Esophagus (tissue), 2 donors: ENCODE measurements around the gene MOB4. TPM values are rescaled to one million over a fixed set of nuclear protein-coding genes. Genes with fewer than 3 reads are reported as not detected.
A peak's percentile ranks its signal among the peaks of the same experiment; 100 is the strongest.

Experiments used
- H3K27ac ChIP-seq, 2 donors: one replicate each; pipeline ENCODE4 v1.5.1; 2013; ENCODE audit warnings: low read depth in 2 of 2, mild to moderate bottlenecking in 2 of 2, inconsistent platforms in 1 of 2, low read length in 1 of 2, moderate library complexity in 1 of 2
- H3K27me3 ChIP-seq, 2 donors: one replicate each; pipeline ENCODE4 v1.6.1; 2013; ENCODE audit warnings: low read length in 2 of 2, control low read depth in 1 of 2, mild to moderate bottlenecking in 1 of 2; ENCODE audit not compliant: insufficient read depth in 2 of 2, control insufficient read depth in 1 of 2
- H3K36me3 ChIP-seq, 2 donors: one replicate each; pipeline ENCODE4 v1.6.1; 2013; ENCODE audit warnings: low read length in 1 of 2; ENCODE audit not compliant: control insufficient read depth in 2 of 2, insufficient read depth in 2 of 2
- H3K4me1 ChIP-seq, 2 donors: one replicate each; pipeline ENCODE4 v1.6.1; 2013; ENCODE audit warnings: low read length in 1 of 2; ENCODE audit not compliant: control insufficient read depth in 2 of 2, insufficient read depth in 2 of 2
- H3K4me3 ChIP-seq, 2 donors: one replicate each; pipeline ENCODE4 v1.5.1; 2013; ENCODE audit warnings: low read length in 2 of 2, mild to moderate bottlenecking in 2 of 2, low read depth in 1 of 2, moderate library complexity in 1 of 2
- H3K9me3 ChIP-seq, 2 donors: one replicate each; pipeline ENCODE4 v1.6.1; 2013; ENCODE audit warnings: mild to moderate bottlenecking in 2 of 2, low read depth in 1 of 2, low read length in 1 of 2, moderate library complexity in 1 of 2; ENCODE audit not compliant: control insufficient read depth in 2 of 2, insufficient read depth in 1 of 2
- WGBS, 2 donors: extraction: QIAGEN DNeasy Blood & Tissue Kit; methylation state at CpG; one replicate each; pipeline ENCODE4 v1.1.7; 2013; 5-methylcytosine and 5-hydroxymethylcytosine counted together
- polyA plus RNA-seq, 2 donors: library from polyadenylated mRNA; stranded (reverse); fragments of 200-250 nt; gene quantifications; one replicate each; pipeline ENCODE4 v1.2.3, GENCODE V29; 2013
- donor health status: healthy with polysubstance abuse.
- donor health status: Bipolar disorder and iron deficiency.

The MOB4 gene
- polyA plus RNA-seq, 2 donors = 26.4 to 33.2 TPM

GRCh38 chr2:197497326-197497725 lies 18.5 kb upstream of the MOB4 start:
- Histone ChIP-seq H3K4me1 (no peaks in the 10 kb centered on the region), H3K27ac (no peak overlapping the region), H3K36me3 (peaks cover 3 to 4% of the 10 kb centered on the region in 2 donors), H3K27me3 (no peaks in the 10 kb centered on the region), H3K4me3 (no peak overlapping the region), H3K9me3 (no peaks in the 10 kb centered on the region)
- WGBS, 2 donors = 21% methylated on average over 2 of the region's 2 CpGs

GRCh38 chr2:197498235-197498936 lies 17.5 kb upstream of the MOB4 start:
- H3K9me3 ChIP-seq = no peaks in the 10 kb centered on the region
- H3K36me3 ChIP-seq = peaks cover 3 to 4% of the 10 kb centered on the region in 2 donors
- peak overlapping the region; percentile 76 to 95 for H3K4me3 ChIP-seq
- no peaks in the 10 kb centered on the region for H3K27me3 ChIP-seq
- 7 to 11% methylated on average over 14 of the region's 14 CpGs for WGBS, 2 donors
- H3K27ac ChIP-seq = peak overlapping the region; percentile 94 to 98
- H3K4me1 ChIP-seq = no peaks in the 10 kb centered on the region

- H3K36me3 ChIP-seq = peaks cover 2 to 5% of the 10 kb centered on the region in 2 donors
- H3K27me3 ChIP-seq = no peaks in the 10 kb centered on the region
- H3K4me3 ChIP-seq = peak overlapping the region; percentile 76 to 95
- H3K9me3 ChIP-seq = no peaks in the 10 kb centered on the region
- WGBS, 2 donors = 0 to 1% methylated on average over 38 to 46 of the region's 46 CpGs
- no peaks in the 10 kb centered on the region for H3K4me1 ChIP-seq
- peak overlapping the region; percentile 94 to 98 for H3K27ac ChIP-seq
Observed at GRCh38 chr2:197498937-197499593, 16.8 kb upstream of the MOB4 start.

- Histone ChIP-seq H3K27ac (peak within 1 kb of the TSS; percentile 94 to 98), H3K4me3 (peak within 1 kb of the TSS; percentile 76 to 95), H3K36me3 (peaks cover 6 to 9% of the 10 kb centered on the region in 2 donors), H3K27me3 (no peaks in the 10 kb centered on the region), H3K4me1 (no peaks in the 10 kb centered on the region), H3K9me3 (no peaks in the 10 kb centered on the region)
- WGBS, 2 donors = 0 to 1% methylated on average over 87 to 104 of the region's 104 CpGs
Observed at GRCh38 chr2:197499594-197500502, 16.0 kb upstream of the MOB4 start, which contains the start of the genes HSPD1 and HSPE1. Gene HSPD1 (minus strand): TSS chr2:197499840. CDS start chr2:197498848, 992 bp downstream. Gene HSPE1 (plus strand): TSS chr2:197500379. CDS start chr2:197500437, 58 bp downstream.

- WGBS, 2 donors = 0% methylated on average over 27 to 30 of the region's 30 CpGs
- H3K9me3 ChIP-seq = no peaks in the 10 kb centered on the region
- H3K4me3 ChIP-seq = peak overlapping the region; percentile 76 to 95
- H3K27ac ChIP-seq = peak overlapping the region; percentile 94 to 98
- H3K36me3 ChIP-seq = peaks cover 4 to 9% of the 10 kb centered on the region in 2 donors
- no peaks in the 10 kb centered on the region for H3K4me1 ChIP-seq
- no peaks in the 10 kb centered on the region for H3K27me3 ChIP-seq
Observed at GRCh38 chr2:197500503-197501131, 15.2 kb upstream of the MOB4 start.

DNA sequence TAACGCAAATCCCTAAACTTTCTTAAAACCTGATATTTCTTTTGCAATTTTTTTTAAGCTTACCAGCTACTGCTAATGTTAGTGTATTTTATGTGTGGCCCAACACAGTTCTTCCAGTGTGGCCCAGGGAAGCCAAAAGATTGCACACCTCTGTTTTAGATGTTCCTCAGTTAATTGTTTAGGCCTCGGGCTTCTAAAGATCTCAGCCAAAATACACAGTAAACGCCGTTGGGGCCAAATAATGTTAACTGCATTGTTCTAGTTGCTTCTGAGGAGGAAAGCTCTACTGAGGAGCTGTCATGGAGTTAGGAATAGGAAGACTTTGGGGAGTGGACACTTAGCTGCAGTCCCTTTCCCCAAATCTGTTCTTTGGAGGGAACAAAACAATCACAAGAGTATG lies 13.7 kb upstream of the MOB4 start:
- Histone ChIP-seq H3K9me3 (no peaks in the 10 kb centered on the region), H3K36me3 (peaks cover 4 to 6% of the 10 kb centered on the region in 2 donors), H3K4me1 (no peaks in the 10 kb centered on the region), H3K27me3 (no peaks in the 10 kb centered on the region), H3K27ac (no peak overlapping the region), H3K4me3 (no peak overlapping the region)
- WGBS, 2 donors = 33 to 42% methylated on average over 4 of the region's 4 CpGs

GRCh38 chr2:197502685-197503084 lies 13.2 kb upstream of the MOB4 start:
- WGBS, 2 donors = 55 to 67% methylated on average over 4 of the region's 4 CpGs
- H3K4me3 ChIP-seq = no peak overlapping the region
- no peak overlapping the region for H3K27ac ChIP-seq
- no peaks in the 10 kb centered on the region for H3K27me3 ChIP-seq
- no peaks in the 10 kb centered on the region for H3K4me1 ChIP-seq
- H3K9me3 ChIP-seq = no peaks in the 10 kb centered on the region
- peaks cover 4 to 6% of the 10 kb centered on the region in 2 donors for H3K36me3 ChIP-seq

DNA sequence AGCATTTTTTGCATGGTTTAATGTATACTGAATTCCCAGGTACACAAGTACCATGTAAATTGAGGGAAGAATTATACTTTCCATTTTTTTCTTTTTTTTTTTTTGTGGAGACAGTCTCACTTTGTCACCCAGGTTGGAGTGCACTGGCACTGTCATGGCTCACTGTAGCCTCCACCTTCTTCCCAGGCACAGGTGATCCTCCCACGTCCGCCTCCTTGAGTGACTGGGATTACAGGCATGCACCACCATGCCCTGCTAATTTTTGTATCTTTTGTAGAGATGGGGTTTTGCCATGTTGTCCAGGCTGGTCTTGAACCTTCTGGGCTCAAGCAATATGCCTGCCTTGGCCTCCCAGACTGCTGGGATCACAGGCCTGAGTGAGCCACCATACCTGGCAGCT lies 11.9 kb upstream of the MOB4 start:
- Histone ChIP-seq H3K27me3 (no peaks in the 10 kb centered on the region), H3K9me3 (no peaks in the 10 kb centered on the region), H3K4me1 (no peaks in the 10 kb centered on the region), H3K4me3 (no peak overlapping the region), H3K36me3 (peaks cover 4 to 6% of the 10 kb centered on the region in 2 donors), H3K27ac (no peak overlapping the region)
- WGBS, 2 donors = 93 to 99% methylated on average over 2 of the region's 2 CpGs

- peaks cover 4 to 6% of the 10 kb centered on the region in 2 donors for H3K36me3 ChIP-seq
- no peaks in the 10 kb centered on the region for H3K9me3 ChIP-seq
- WGBS, 2 donors = 92 to 93% methylated on average over 6 of the region's 6 CpGs
Observed at GRCh38 chr2:197504512-197504911, 11.4 kb upstream of the MOB4 start.

More at GRCh38 chr2:197504512-197504911, 11.4 kb upstream of the MOB4 start:
- Histone ChIP-seq H3K4me3 (no peak overlapping the region), H3K27me3 (no peaks in the 10 kb centered on the region), H3K27ac (no peak overlapping the region), H3K4me1 (no peaks in the 10 kb centered on the region)
